ENCODE results near the gene THNSL1. TPM values are rescaled to one million over a fixed set of nuclear protein-coding genes. Genes with fewer than 3 reads are reported as not detected.

Gene THNSL1
- total and polyA plus RNA-seq, 2 of the 8 experiments (the other 6 are each of a cell fraction or from before 2014, with no cell fraction given), result 1.4 to 3.1 TPM

- no peak for TF ChIP-seq CHD7 (IDR thresholded peaks at IDR 0.05; ENCODE audit: insufficient replicate concordance, low read length)
- peak in 1 of 2 experiments; percentile 92; a peak in 2 of 4 replicates for TF ChIP-seq HDAC2 (IDR thresholded peaks at IDR 0.05; ENCODE audit: borderline replicate concordance in 1 of 2, low read depth in 2 of 2, low read length in 2 of 2)
- no peak for TF ChIP-seq ATF2 (IDR thresholded peaks at IDR 0.05; ENCODE audit: low read length)
- TF ChIP-seq POU5F1 (IDR thresholded peaks at IDR 0.05; ENCODE audit: low read depth, low read length), result no peak
- no peak for TF ChIP-seq EP300 (IDR thresholded peaks at IDR 0.05; ENCODE audit: borderline replicate concordance in 1 of 2, low read depth in 2 of 2, low read length in 2 of 2)
- TF ChIP-seq SIN3A (conservative IDR thresholded peaks at IDR 0.05 in 1 of 2, IDR thresholded peaks at IDR 0.05 in 1 of 2; ENCODE audit: low read depth in 1 of 2, low read length in 2 of 2), result no peak; a peak in 2 of 4 replicates
- TF ChIP-seq SIRT6 (IDR thresholded peaks at IDR 0.05; ENCODE audit: low read length), result no peak
Observed at GRCh38 chr10:25016376-25017153, at the start of gene THNSL1 (continued).
